SK-N-MC (cell line): Measurements from ENCODE around the gene XPO5.

Source experiments
- DNase-seq: peaks from one replicate; pipeline ENCODE4 v3.0.0-alpha.2; 2011; ENCODE audit warnings: low read depth, low spot score
- H3K27ac ChIP-seq: fragments of 200-600 bp; sonication (generic); 2 replicates; pipeline ENCODE4 v1.5.1; 2016; ENCODE audit warnings: mixed run types
- H3K36me3 ChIP-seq: fragments of 200-600 bp; sonication (generic); 2 replicates; pipeline ENCODE4 v1.6.1; 2017; ENCODE audit warnings: antibody characterized with exemption, low read length, mixed read lengths; ENCODE audit not compliant: insufficient read depth
- H3K4me3 ChIP-seq: fragments of 200-600 bp; sonication (generic); 2 replicates; pipeline ENCODE4 v1.5.1; 2016
- H3K9ac ChIP-seq: fragments of 200-600 bp; sonication (generic); 2 replicates; pipeline ENCODE4 v1.8.0; 2017; ENCODE audit warnings: mixed run types, mixed read lengths; ENCODE audit not compliant: insufficient read length
- H3K9me3 ChIP-seq: fragments of 200-600 bp; sonication (generic); 2 replicates; pipeline ENCODE4 v1.6.1; 2017; ENCODE audit warnings: low read depth, mild to moderate bottlenecking, antibody characterized with exemption, low read length, moderate library complexity, mixed read lengths
- EZH2 ChIP-seq: fragments of 200-600 bp; sonication (generic); IDR thresholded peaks from one replicate; pipeline ENCODE4 v1.6.1; 2017; ENCODE audit warnings: antibody characterized with exemption
- FOXP2 ChIP-seq: optimal IDR thresholded peaks from 2 replicates; pipeline ENCODE3; 2011; ENCODE audit warnings: mild to moderate bottlenecking, moderate library complexity; ENCODE audit not compliant: insufficient read depth; ENCODE audit errors: extremely low read length, control extremely low read depth
- POLR2AphosphoS5 ChIP-seq: IDR thresholded peaks from 2 replicates; pipeline ENCODE4 v1.6.1; 2012; ENCODE audit warnings: mild to moderate bottlenecking, low read depth, low read length, borderline replicate concordance

XPO5 gene

DNA sequence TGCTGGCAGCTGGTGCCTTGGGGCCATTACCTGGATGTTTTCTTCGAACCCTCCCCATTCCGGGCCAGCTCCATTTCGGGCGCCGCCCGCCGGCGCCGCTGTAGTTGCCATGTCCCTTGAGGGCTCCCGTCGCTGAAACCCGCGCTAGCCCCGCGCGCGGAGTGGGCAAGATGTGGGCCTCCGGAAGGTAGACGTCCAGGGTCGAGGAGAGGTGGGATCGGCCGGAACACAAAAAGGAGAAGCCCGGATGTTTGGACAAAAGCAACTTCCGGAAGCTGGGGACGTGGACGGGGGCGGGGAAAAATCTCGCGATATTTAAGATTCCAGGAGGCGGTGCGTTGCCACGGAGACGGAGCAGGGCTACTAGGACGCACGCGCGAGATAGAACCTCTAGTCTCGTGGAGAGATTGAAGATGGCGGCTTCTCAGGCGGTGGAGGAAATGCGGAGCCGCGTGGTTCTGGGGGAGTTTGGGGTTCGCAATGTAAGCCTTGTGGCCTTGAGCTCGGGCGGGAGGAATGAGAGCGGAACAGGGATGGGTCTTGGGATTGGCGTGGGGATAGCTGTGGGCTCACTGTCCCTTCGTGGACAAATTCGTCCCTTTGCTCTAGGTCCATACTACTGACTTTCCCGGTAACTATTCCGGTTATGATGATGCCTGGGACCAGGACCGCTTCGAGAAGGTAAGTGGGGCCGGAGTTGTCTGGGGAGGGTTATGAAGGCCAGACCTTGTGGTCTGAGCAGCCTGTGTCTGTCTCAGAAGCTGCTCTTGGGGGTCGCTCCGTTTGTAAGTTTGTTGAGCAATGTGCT lies 58.9 kb downstream of the XPO5 start, which contains the start of the genes POLR1C and YIPF3:
TSS of gene POLR1C (plus strand) at position 393 of the 808 bp plus-strand sequence. CDS start at position 414, 21 bp downstream.
TSS of gene YIPF3 (minus strand) at position 230 of the 808 bp plus-strand sequence. CDS start at position 111, 119 bp downstream.
- Histone ChIP-seq H3K4me3 (peak within 1 kb of the TSS; percentile 99), H3K9me3 (no peaks in the 10 kb centered on the region), H3K36me3 (peaks cover 62% of the 10 kb centered on the region), H3K9ac (peak within 1 kb of the TSS; percentile 96), H3K27ac (peak within 1 kb of the TSS; percentile 73; the same call in 1 of the 2 replicates)
- DNase-seq, result peak; percentile 92
- TF ChIP-seq FOXP2, result peak; percentile 32
- TF ChIP-seq EZH2, result no peak
- peak; percentile 99 for TF ChIP-seq POLR2AphosphoS5

DNA sequence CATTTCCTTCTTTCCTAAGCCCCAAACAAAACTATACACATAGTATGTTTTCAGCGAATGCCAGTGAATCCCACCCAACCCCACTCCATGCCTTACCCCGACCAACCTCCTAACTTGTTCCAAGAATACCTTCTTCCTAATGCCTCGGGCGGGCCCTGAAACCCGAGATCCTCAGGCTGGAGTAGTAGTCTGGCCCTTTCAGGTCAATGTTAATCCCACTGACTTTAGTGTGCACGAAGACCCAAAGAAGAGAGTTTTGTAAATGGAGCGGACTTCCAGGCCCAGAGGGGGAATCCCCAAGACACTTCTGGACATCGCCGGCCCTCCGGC lies 59.5 kb downstream of the XPO5 start:
- H3K4me3 ChIP-seq, result peak overlapping the region; percentile 99
- DNase-seq, result no peak
- H3K36me3 ChIP-seq, result peaks cover 62% of the 10 kb centered on the region
- peak overlapping the region; percentile 59; the same call in 1 of the 2 replicates for H3K27ac ChIP-seq
- no peak for TF ChIP-seq FOXP2
- no peak for TF ChIP-seq POLR2AphosphoS5
- no peak for TF ChIP-seq EZH2
- peak overlapping the region; percentile 96 for H3K9ac ChIP-seq
- H3K9me3 ChIP-seq, result no peaks in the 10 kb centered on the region

DNA sequence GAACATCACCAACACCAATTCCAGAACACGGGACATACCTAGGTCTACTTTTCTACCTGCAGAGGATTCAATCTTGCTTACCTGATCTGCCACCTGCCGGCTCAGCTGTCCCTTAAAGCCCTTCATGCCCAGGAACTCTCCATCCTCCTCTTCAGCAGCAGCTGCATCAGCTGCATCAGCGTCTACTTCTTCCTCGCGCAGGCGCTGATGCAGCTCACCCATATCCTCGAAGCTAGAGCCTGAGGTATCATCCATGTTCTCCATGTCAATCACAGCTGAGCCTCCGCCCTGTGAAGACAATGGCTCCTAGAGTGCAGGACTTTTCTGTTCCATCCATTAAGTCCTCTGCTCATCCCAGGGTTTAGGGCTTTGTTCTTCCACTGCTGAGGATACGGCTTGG lies 60.0 kb downstream of the XPO5 start:
- Histone ChIP-seq H3K27ac (no peak overlapping the region), H3K4me3 (peak overlapping the region; percentile 99), H3K36me3 (peaks cover 57% of the 10 kb centered on the region), H3K9ac (peak overlapping the region; percentile 96), H3K9me3 (no peaks in the 10 kb centered on the region)
- TF ChIP-seq FOXP2, result no peak
- DNase-seq, result no peak

DNA sequence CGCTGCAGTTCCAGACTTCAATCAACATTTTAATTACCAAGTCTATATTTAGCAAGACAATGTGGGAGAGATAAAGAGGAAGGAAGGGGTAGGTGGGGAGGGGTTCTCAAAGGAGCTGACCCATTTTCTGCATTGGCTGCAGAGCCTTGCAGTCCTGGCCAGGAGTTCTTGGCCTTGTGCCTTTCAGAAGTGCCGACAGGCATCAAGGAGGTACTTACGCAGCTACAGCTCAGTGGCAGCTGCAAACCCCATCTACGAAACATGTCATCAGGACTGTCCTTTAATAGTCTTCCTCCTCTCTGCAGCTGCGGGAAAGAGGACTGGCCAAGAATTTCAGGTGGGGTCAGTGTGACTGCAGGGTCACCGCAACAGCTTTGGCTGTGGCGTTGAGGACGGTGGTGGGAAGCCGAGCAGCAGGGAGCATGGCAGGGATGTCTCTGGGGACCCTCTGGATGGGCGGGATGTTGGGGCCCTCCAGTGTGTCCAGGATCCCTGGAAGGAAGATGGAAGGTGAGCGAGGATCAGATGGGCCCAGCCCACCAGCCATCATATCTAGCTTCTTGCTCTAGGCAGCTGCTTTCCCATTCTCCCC lies 63.9 kb downstream of the XPO5 start:
- Histone ChIP-seq H3K4me3 (no peak overlapping the region), H3K9ac (no peak overlapping the region), H3K36me3 (peaks cover 37% of the 10 kb centered on the region), H3K9me3 (no peaks in the 10 kb centered on the region), H3K27ac (no peak overlapping the region)
- DNase-seq, result no peak
- TF ChIP-seq EZH2 (no peak), FOXP2 (no peak), POLR2AphosphoS5 (no peak)

DNA sequence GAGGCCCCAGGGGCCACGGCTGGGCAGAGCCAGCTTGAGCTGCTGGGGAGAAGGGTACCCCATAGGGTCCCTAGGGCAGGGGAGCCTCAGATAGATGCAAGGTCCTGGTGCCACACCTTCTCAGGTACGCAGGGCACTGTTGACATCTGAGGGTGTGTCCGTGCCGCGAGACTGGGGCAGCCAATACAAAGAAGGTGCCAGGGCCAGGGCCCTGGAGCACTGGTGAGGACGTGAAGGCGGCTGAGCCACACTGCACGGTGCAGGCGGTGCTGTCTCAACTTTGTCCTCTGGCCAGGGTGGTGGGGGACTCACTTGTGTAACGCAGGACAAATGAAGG lies 65.0 kb downstream of the XPO5 start:
- no peak for TF ChIP-seq EZH2
- TF ChIP-seq POLR2AphosphoS5, result no peak
- no peak for TF ChIP-seq FOXP2
- no peak for DNase-seq
- H3K4me3 ChIP-seq, result no peak overlapping the region
- H3K36me3 ChIP-seq, result peaks cover 36% of the 10 kb centered on the region
- no peaks in the 10 kb centered on the region for H3K9me3 ChIP-seq
- H3K9ac ChIP-seq, result no peak overlapping the region
- H3K27ac ChIP-seq, result no peak overlapping the region

DNA sequence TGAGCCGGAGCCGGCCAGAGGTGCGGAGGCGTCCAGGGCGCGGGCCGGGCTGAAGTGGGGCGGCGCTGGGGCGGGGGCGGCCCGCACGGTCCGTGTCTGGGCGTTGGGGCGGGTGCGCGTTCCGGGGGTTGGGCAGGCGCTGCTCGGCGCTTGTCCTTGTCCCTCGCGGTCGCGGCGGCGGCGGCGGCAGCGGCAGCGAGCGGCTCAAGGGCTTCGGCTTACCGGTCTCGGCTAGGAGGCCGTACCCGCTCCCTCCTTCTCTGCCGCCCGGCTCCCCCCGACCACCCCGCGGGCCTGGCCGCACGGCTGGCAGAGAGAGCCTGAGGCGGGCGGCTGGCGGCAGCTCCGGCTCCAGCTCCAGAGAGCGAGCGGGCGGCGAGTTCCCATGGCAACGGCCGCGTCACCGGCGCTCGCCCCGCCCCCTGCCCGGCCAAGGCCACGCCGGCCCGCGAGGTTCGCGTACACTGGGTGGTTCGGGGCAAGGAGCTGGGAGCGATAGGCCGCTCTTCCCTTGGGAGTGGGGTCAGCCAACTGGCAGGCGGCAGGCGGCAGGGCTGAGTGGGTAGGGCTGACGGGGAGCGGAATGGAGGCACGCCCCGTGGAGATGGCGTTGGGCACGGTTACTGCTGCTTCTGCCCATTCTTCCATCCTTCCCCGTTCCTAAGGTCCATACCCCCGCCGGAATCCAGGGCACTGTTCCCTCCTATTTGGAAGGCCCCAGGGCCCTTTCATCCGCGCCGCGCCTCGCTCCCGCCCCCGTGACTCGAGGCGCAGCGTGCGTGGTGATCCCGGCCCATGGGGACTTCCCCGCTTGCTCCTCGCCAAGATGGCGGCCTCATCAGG lies 65.6 kb downstream of the XPO5 start, which contains the start of gene LRRC73:
TSS of gene LRRC73 (minus strand) at position 363 of the 843 bp plus-strand sequence. CDS start 561 bp downstream, outside the sequence.
- no peaks in the 10 kb centered on the region for H3K9me3 ChIP-seq
- H3K27ac ChIP-seq, result no peak within 1 kb of the TSS
- peaks cover 30% of the 10 kb centered on the region for H3K36me3 ChIP-seq
- DNase-seq, result no peak
- no peak within 1 kb of the TSS for H3K9ac ChIP-seq
- no peak for TF ChIP-seq EZH2
- no peak for TF ChIP-seq FOXP2
- TF ChIP-seq POLR2AphosphoS5, result no peak
- H3K4me3 ChIP-seq, result peak within 1 kb of the TSS; percentile 82

DNA sequence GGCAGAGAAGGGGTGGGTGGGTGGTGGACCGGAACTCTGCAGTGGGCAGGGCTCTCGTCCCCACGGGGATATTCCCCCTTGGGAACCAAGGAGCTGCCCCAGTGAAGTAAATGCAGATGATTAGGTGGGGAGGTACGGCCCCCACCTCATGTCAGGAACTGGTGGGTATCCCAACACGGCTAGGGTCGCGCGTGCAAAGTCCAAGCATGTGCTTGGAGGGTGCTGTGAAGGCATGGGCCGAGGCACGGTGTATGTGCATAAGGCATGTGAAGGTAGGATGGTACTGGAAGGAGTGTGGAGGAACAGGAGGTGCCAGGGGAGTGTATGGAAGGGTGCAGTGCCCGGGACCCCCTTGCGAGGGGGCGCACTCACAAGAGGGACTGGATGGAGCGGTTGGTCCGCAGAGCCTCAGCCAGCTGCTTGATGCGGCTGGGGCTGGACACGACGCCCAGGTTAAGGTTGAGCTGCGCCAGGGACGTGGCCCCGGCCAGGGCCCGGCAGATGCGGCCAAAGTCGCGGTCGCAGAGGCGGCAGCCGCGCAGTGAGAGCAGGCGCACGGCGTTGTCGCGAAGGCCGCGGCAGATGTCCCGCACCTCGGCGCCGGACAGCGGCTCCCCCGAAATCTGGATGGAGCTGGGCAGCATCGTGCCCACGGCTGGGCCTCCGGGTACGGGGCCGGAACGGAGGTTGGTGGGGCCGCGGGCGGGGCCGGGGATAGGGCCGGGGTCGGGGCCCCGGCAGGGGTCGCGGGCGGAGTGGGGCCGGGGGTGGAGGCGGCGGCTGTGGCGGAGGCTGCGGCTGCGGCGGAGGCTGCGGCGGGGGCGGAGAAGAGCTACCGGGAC lies 66.5 kb downstream of the XPO5 start:
- Histone ChIP-seq H3K4me3 (peak overlapping the region; percentile 82), H3K36me3 (peaks cover 24% of the 10 kb centered on the region; the same call in 1 of the 2 replicates), H3K9me3 (no peaks in the 10 kb centered on the region), H3K27ac (no peak overlapping the region), H3K9ac (no peak overlapping the region)
- no peak for DNase-seq
- TF ChIP-seq POLR2AphosphoS5 (no peak), EZH2 (no peak), FOXP2 (no peak)

DNA sequence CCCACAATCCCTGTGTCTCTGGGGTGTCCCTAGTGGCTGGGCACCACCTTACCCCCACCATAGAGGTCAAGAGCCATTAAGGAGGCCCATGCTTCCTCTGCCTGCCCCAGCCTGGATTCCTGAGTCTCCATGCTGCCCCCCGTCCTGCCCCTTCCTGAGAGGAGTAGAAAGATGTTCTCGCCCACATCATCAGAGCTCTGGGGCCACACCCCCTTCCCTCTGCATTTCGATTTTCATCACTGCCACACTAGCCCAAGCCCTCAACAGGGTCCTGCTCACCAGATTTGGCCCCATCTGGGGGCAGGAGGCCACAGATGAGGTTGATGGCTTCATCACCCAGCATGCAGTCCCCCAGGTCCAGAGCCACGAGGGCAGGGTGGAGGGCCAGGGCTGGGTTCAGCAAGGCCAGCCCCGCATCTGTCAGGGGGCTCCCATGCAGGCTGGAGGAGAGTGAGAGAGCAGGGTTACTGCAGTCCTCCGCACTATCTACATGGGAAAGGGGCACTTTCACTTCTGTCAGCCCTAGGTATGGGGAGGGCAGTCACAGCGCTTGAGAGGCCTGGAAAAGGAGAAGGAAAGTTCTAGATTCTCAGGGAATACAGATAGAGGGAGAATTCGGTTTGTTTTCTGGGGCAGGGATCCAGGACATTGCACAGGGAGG lies 67.2 kb downstream of the XPO5 start:
- DNase-seq, result no peak
- no peak overlapping the region for H3K9ac ChIP-seq
- no peak for TF ChIP-seq EZH2
- no peak for TF ChIP-seq POLR2AphosphoS5
- no peak for TF ChIP-seq FOXP2
- H3K9me3 ChIP-seq, result no peaks in the 10 kb centered on the region
- no peak overlapping the region for H3K27ac ChIP-seq
- H3K36me3 ChIP-seq, result peaks cover 22% of the 10 kb centered on the region; the same call in 1 of the 2 replicates
- H3K4me3 ChIP-seq, result no peak overlapping the region
